Measurements from ENCODE around the gene SHANK2. TPM values are rescaled to one million over a fixed set of nuclear protein-coding genes. Genes with fewer than 3 reads are reported as not detected.

Gene SHANK2
- total and polyA plus RNA-seq, 2 of the 4 experiments (the other 2 are of a cell fraction), result 1.6 to 2.2 TPM

GRCh38 chr11:71245601-71246391, 6.6 kb downstream of the SHANK2 start (continued):
- no peak for TF ChIP-seq RCOR1 (IDR thresholded peaks at IDR 0.05; ENCODE audit: insufficient replicate concordance, low read length)

GRCh38 chr11:71244116-71244810, 8.1 kb downstream of the SHANK2 start:
- Histone ChIP-seq H3K27ac (ENCODE audit: insufficient read depth, low read length) (peak overlapping the region; percentile 37; the same call in 1 of the 2 replicates), H3K9ac (ENCODE audit: low read depth, low read length) (no peak overlapping the region), H3K18ac (ENCODE audit: low read depth, low read length) (no peak overlapping the region; the same call in 1 of the 2 replicates), H2AK5ac (ENCODE audit: low read depth, low read length) (no peak overlapping the region; the same call in 1 of the 2 replicates), H3K9me1 (ENCODE audit: insufficient read depth, low read length) (peaks cover 8% of the 10 kb centered on the region), H4K91ac (ENCODE audit: insufficient read depth, low read depth, low read length) (0 out of 2 replicates have a peak overlapping the region, but pooled peaks have one; percentile 7), H3K14ac (replicated peaks; ENCODE audit: low read depth, low read length) (no peak overlapping the region), H3K4me1 (ENCODE audit: control insufficient read depth, insufficient read depth, low read length) (peaks cover 9% of the 10 kb centered on the region), H3K56ac (ENCODE audit: extremely low read depth, insufficient read depth, low read length) (no peak overlapping the region), H2BK15ac (ENCODE audit: low read depth, low read length) (no peak overlapping the region), H2BK120ac (ENCODE audit: low read depth, low read length) (peak overlapping the region; percentile 16; the same call in 1 of the 2 replicates), H4K20me1 (ENCODE audit: insufficient read depth, low read length) (peaks cover 13% of the 10 kb centered on the region; the same call in 1 of the 2 replicates), H3K36me3 (ENCODE audit: control insufficient read depth, insufficient read depth, low read length) (peaks cover 5% of the 10 kb centered on the region; the same call in 1 of the 2 replicates), H3K23ac (ENCODE audit: low read depth, low read length) (no peak overlapping the region), H3K27me3 (ENCODE audit: control insufficient read depth, insufficient read depth, low read length) (no peaks in the 10 kb centered on the region), H3K9me3 (ENCODE audit: control insufficient read depth, insufficient read depth, low read length) (no peaks in the 10 kb centered on the region), H3K79me1 (ENCODE audit: low read depth in 1 of 2, low read length in 2 of 2) (no peaks in the 10 kb centered on the region; a peak in 2 of 4 replicates), H3K4me3 (ENCODE audit: insufficient read depth, low read depth, low read length) (no peak overlapping the region), H2AK9ac (replicated peaks; ENCODE audit: low read depth, low read length, poor library complexity) (peak overlapping the region; percentile 46), H2AFZ (replicated peaks; ENCODE audit: low read length, poor library complexity) (no peak overlapping the region), H3K4ac (ENCODE audit: low read depth, low read length) (no peak overlapping the region), H4K5ac (ENCODE audit: low read depth, low read length) (no peak overlapping the region), H2BK20ac (ENCODE audit: low read depth, low read length) (no peak overlapping the region; the same call in 1 of the 2 replicates), H4K8ac (ENCODE audit: low read depth in 2 of 2, low read length in 2 of 2) (no peak overlapping the region), H3K4me2 (ENCODE audit: low read depth, low read length) (peak overlapping the region; percentile 4; the same call in 1 of the 2 replicates), H2BK5ac (ENCODE audit: low read depth, low read length, poor library complexity, severe bottlenecking) (no peak overlapping the region)
- BruUV-seq (replicated peaks), result no TSS peak
- in situ Hi-C loops (cut with MboI; ENCODE audit: low sequenced_read_pairs) (no loop called here), intact Hi-C loops (cut with micrococcal nuclease) (loop anchor here (5.0 kb wide), 1 partner anchor 37 kb away; no protein-coding TSS in a partner anchor), dilution Hi-C loops (cut with HindIII; ENCODE audit: low sequenced_read_pairs, unreplicated experiment) (no loop called here)
- WGBS, 2 experiments (ENCODE audit: extremely low coverage in 2 of 2, insufficient read length in 1 of 2), result 75% methylated on average over 7 of the region's 12 CpGs; no CpG with 5 or more reads in 1 of the 2 experiments
- CTCF ChIA-PET, result no interaction called here
- POLR2A ChIA-PET (ENCODE audit: unreplicated experiment), result no interaction called here
- peak; percentile 36 for DNase-seq
- TF ChIP-seq RCOR1 (IDR thresholded peaks at IDR 0.05; ENCODE audit: insufficient replicate concordance, low read length) (no peak), BHLHE40 (IDR thresholded peaks at IDR 0.05; ENCODE audit: low read depth, low read length) (no peak)
- no peak; the same call in none of the 2 replicates for ATAC-seq (ENCODE audit: low read depth)
